GM19372 (cell line): ENCODE data around the gene SPTB.

ENCODE experiments used
- ATAC-seq: cut with Tn5 transposase; IDR thresholded peaks from one replicate; pipeline ENCODE4 v1.9.1; 2021; ENCODE audit warnings: mild to moderate bottlenecking, low read depth, moderate library complexity; ENCODE audit not compliant: unreplicated experiment

SPTB gene

GRCh38 chr14:64757601-64758000, 122.1 kb downstream of the SPTB start:
- no peak for ATAC-seq

- ATAC-seq = no peak
Observed at GRCh38 chr14:64756712-64757111, 123.0 kb downstream of the SPTB start.

DNA sequence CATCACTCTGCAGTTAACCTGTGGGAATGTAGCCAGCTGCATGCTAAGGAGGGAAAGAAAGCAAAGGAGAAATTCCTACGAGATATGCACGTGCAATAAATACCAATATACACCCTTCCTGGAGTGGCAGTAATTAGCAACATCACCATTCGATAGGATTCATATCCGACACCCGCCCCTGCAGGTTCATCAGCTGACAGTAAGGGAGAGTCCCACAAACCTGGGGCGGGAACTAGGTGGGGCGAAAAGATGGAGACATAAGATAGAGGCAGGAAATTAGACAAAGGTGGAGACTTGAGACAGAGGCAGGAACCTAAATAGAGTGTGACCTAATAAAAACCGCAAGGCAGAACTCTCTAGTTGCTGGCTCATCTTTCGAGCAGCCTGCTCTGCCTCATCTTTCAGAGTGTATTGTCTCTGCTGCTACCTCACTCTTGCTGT, 123.9 kb downstream of the SPTB start:
- no peak for ATAC-seq

DNA sequence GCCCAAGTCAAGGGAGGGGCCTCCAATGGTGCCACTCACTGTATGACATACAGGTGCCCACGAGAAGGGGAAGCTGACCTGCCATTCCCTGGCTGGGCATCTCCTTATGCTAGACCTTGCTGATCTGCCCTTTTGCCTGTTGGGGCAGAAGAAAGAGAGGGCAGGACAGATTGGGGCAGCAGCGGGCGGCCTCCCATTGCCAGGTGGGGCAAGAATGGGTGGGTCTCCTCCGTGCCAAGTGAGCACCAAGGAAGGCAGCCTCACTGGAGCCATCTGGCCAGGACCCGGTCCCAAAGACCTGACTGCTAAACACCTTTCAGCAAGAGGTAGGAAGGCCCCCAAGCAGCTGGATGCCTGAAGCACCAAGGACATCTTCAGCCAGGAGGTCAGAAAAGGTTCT, 125.0 kb downstream of the SPTB start:
- no peak for ATAC-seq

DNA sequence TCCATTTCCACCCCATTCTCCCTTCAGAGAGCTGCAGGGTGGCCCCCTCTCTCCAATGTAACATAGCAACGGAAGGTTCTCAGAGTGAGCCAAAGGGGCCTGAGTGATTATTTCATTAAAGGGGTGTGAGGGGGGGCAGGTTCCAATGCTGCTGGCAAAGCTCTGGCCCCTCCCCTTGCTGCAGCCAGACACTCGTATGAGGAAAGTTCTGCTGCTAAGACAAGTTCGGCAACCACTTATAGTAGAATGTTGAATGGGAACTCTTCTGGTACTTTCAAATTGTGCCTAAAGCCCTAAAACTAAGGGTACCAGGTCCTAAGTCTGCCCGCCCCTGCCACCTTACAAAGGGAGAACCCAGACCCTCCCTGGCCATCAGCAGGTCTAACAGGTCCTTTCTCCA, 125.7 kb downstream of the SPTB start:
- no peak for ATAC-seq

DNA sequence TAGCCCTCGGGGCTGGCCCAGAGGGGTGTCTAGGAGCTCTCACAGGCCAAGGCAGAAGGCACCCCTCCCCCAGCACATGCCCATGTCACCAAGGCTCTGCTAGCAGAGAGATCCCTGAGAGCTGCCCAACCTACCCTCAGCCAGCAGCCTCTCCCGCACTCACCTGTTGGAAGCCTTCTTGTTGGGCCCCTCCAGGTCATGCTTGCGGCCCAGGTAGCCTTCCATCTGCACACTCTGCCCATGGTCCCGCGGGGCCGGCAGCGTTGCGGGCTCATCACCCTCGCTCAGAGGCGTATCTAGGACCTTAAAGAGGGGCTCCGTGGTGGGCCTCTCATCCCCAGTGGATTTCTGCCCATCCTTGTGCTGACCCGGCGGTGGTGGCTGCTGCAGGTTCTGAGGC, 126.3 kb downstream of the SPTB start:
- ATAC-seq = no peak

- ATAC-seq = no peak
Observed at GRCh38 chr14:64752909-64753308, 126.8 kb downstream of the SPTB start.

DNA sequence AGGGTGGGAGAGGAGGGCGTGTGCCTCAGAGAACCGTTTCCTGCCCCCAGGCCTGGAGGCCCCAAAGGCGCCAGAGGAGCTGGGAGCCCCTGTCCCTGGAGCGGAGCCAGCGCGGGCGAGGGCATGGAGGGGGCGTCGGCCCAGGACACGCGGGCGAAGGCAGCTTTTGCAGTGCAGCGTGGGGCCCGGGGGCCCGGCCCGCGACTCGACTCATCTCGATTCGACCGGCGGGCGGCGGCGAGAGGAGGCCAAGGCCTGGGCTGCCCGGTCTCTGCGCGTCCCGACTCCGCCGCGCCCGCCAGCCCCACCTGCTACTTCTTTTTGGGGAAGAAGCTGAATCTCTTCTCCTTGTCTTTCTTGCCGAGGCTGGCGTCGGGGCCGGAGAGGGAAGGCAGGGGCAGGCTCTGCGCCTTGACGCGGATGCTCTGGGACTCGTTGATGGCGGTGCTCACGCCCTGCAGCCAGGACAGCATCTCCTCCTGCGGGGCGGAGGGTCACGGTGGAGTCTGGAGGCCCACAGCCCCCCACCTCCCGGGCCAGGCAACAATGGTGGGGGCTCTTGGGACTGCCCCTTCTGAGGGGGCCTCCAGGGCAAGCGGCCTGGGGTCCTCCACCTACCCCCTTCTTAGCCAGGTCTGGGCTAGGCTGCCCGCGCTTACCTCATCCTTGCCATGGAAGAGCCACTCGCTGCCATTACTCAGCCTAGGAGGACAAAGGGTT, 130.6 kb downstream of the SPTB start:
- ATAC-seq = no peak

GRCh38 chr14:64748521-64748920, 131.2 kb downstream of the SPTB start:
- ATAC-seq = no peak

- no peak for ATAC-seq
Observed at GRCh38 chr14:64747327-64747726, 132.4 kb downstream of the SPTB start.

DNA sequence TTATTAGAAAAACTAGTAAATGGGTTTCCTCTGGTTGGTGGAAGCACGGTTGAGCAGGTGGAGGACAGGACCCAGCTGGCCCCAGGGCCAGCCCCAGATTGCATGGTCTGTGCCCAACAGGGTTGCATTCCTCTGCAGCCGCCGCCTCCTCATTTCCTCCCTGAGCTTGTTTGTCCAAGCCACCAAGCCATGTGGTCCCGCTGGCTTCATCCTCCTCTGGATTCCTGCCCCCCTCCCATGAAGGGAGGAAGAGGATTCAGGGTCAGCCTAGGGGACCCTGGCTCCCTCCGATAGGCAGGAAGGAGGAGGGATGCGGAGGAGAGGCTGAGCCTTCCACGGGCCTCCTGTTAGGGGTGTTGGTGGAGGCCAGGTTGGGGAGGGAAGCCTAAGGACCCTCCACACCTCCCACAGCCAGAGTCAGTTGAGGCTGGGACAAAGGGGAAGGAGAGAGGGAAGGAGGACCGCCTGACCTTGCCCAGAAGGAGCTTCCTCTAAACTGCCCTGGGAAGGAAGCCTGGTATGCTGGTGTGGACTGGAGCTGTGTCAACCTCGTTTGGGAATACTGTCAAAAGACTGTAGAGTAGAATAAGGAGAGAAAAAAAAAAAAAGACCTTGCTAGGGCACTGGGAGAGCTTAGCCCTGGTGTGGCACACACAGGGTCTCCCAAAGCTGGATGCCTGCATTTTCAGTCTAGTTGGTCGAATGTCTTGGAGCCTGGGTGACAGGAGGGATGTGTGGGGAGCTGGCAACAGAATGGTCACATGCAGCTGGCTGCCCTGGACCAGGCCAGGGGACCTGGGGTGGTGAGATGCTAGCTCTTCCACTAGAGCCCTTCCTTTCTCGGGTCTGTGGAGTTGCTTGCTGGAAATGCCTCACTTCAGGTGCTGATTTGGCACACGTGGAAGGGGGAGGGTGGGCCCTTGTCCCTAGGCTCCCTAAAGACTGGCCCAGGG, 133.1 kb downstream of the SPTB start:
- no peak for ATAC-seq

DNA sequence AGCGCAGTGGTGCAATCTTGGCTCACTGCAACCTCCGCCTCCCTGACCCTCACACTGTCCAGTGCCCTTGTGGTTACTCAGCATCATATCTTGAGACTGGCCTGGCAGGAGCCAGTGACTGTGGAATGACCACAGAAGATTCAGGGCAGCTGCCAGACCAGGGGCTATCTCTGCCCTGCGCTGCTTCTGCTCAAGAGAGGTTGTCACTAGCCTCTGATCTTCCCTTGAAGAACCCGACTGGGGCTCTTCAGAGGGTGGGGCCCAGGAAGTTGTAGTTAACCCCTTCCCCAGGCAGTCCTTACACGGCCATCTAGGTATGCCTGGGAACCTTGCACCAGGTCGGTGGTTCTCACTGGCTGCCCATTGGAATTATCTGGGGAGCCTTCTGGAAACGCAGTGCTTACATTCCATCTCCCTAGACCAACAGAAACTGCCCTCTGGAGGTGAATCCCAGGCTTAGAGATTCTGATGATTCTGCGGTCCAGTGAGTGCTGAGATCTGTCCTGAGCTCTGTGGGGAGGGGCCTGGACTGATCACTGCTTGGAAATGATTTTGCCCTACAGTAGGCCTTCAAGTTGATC, 134.1 kb downstream of the SPTB start:
- ATAC-seq = no peak

DNA sequence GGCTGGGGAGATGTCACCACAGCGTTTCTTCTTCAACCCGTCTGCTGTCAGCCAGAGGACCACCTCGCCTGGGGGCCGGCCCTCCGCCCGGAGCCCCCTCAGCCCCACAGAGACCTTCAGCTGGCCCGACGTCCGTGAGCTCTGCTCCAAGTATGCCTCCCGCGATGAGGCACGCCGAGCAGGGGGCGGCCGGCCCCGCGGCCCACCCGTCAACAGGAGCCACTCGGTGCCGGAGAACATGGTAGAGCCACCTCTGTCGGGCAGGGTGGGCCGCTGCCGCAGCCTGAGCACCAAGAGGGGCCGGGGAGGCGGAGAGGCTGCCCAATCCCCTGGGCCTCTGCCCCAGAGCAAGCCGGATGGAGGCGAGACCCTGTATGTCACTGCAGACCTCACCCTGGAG, 136.6 kb downstream of the SPTB start:
- ATAC-seq = no peak

GRCh38 chr14:64741961-64742360, 137.7 kb downstream of the SPTB start:
- no peak for ATAC-seq

GRCh38 chr14:64741200-64741599, 138.5 kb downstream of the SPTB start:
- ATAC-seq = no peak

DNA sequence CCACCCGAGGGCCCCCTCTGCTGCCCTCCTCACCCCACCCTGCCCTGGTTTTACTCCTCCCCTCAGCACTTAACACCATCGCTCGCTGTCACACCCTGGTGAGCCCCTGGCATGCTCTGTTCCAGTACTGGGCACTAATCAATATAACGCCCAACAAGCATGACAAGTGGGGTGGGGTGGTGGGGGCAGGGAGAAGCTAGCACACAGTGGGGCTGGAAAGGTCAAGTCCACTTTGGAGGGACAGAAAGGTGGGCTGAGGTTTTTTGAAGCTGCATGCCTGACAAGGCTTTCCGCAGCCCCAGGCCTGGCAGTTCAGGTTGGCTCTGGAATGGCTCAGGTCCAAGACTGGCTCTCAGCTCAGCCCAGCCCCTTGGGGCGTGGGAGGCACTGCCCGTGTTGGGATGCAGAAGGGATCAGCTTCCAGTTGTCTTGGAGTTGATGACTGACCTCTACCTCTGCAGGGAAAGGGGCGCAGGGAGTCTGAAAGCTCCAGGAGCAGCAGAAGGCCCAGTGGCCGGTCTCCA, 141.4 kb downstream of the SPTB start:
- no peak for ATAC-seq

GRCh38 chr14:64737391-64738280, 142.1 kb downstream of the SPTB start:
- no peak for ATAC-seq

DNA sequence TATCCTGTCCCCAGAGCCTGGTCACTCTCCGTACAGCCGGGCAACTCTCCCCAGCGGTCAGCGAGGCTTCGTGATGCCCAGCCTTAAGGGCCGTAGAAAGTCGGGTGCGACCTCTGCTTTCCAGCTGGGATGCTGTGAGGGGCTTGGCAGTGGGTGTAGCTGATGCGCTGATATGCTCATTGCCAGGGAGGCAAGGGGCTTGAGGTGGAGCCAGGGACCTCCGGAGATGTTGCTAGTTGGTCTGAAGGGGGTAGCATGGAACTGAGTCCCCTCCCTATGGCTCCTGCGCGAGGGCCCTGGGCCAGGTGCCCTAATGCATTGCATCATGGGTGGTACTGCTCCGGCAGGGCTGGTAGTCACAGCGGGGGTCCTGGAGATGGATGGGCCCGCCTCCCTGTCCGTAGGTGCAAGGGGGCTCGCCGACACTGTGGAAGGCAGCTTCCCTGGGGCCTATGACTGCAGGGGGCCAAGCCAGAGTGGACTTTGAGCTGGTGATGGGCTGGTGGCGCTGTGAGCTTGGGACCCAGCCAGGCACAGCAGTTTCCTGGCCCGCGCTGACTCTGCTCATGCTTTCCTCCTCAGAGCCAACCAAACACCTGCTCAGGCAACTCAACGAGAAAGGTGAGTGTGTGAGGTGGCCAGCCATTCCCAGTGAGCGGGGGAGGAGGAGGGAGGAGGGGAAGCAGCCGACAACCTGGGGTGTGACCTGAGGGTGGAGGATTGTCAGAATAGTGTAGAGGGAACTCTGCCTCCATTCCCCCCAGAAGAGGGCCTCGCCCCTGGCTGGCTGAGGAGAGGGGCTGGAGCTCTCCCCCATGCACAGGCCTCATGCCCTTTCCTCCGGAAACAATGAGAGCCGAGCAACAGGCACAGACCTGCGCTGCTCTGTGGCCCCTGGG, 143.2 kb downstream of the SPTB start:
- ATAC-seq = no peak

DNA sequence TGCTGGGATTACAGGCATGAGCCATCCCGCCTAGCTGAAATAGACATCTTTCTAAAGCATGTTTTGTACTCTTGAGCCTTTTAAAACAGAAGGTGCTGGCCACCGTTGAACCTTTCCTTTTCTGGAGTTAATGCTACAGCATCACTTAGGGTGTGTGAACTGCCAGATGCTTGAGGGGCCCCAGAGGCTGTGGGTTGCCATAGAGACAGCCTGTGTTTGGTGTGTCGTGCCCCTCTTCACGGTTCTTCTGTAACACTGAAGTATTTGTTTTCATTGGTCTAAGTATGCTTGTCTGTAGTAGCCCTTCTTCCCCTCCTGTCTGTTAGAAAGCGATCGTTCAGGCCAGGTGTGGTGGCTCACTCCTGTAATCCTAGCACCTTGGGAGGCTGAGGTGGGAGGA, 144.7 kb downstream of the SPTB start:
- ATAC-seq = no peak
